ENCODE data around the gene ZDHHC11B.

DNA sequence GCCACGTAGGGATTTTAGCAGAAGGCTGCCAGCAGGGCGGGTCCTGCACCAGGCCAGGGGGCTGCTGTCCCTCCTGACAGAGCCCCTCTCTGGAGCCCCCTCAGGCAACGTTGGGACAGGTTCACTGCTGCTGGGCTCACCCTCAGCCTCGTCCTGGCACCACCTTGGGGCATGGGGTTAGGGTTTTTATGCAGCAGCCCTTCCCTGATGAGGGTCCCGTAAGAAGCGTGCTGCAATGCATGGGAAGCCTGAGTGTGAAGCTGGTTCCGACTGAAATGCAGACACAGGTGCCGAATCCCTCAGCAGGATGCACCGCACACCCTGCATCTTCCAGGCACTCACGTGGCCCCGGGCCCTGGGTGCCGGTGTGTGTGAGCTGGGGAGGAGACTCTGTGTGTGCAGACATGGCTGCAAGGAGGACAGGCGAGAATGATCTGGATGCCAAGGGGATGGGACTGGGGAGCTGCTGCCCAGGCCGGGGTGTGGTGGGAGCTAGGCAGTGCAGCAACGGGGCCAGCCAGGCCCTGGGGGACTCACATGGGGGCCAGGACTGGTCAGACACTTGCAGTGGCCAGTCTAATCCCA, 27.1 kb downstream of the ZDHHC11B start:
- TF ChIP-seq CTCF (IDR thresholded peaks at IDR 0.05; ENCODE audit: insufficient read depth, low read length) (no peak), POLR2AphosphoS5 (IDR thresholded peaks at IDR 0.05; ENCODE audit: low read depth) (no peak), GABPA (IDR thresholded peaks at IDR 0.05; ENCODE audit: low read depth) (no peak)
- TF ChIP-seq, protein P1, sequence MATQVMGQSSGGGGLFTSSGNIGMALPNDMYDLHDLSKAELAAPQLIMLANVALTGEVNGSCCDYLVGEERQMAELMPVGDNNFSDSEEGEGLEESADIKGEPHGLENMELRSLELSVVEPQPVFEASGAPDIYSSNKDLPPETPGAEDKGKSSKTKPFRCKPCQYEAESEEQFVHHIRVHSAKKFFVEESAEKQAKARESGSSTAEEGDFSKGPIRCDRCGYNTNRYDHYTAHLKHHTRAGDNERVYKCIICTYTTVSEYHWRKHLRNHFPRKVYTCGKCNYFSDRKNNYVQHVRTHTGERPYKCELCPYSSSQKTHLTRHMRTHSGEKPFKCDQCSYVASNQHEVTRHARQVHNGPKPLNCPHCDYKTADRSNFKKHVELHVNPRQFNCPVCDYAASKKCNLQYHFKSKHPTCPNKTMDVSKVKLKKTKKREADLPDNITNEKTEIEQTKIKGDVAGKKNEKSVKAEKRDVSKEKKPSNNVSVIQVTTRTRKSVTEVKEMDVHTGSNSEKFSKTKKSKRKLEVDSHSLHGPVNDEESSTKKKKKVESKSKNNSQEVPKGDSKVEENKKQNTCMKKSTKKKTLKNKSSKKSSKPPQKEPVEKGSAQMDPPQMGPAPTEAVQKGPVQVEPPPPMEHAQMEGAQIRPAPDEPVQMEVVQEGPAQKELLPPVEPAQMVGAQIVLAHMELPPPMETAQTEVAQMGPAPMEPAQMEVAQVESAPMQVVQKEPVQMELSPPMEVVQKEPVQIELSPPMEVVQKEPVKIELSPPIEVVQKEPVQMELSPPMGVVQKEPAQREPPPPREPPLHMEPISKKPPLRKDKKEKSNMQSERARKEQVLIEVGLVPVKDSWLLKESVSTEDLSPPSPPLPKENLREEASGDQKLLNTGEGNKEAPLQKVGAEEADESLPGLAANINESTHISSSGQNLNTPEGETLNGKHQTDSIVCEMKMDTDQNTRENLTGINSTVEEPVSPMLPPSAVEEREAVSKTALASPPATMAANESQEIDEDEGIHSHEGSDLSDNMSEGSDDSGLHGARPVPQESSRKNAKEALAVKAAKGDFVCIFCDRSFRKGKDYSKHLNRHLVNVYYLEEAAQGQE (IDR thresholded peaks at IDR 0.05; ENCODE audit: insufficient replicate concordance, low read depth) = no peak
